ENCODE data around the gene TSPAN14.

The TSPAN14 gene

DNA sequence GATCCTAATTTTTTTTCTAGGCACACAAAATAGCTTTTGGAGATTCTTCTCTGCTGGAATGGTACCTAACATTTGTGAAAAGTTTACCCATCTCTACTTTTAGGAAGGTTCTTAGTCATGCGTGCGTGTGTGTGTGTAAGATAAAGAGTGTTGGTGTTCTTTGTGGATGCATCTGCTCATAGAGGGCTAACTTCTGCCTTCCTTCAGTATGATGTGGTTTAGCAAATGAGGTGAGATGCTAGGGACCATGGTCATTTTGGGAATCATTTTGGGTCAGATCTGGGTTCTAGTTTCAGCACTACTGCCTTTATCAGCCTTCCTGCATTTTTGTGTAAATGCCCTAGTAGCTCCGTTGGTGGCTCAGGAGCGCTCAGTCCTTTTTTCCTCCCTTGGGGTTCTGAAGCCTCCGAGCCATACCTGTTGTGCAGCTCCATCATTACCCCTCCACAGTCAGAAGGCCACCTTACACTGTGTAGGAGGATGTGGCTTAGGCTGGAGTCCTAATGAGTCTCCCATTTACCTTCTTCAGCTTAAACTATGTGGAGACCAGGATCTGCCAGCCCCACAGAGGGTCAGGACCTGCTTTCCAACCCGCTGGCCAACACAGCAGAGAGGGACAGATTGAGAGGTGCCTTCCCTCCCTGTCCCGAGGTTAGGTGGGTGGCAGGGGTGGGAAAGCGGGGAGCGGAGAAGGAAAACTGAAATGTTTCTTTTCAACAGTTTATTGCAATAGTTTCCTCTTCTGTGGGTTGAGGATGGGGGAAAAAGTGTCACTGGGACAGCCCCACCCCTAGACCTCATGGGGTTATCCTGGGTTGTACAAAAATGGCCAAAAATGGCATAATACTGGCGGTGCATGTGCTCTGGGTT is 31.2 kb downstream of the TSPAN14 start:
- DNase-seq, result peak in 1 of 10 donors; percentile 8
- intact Hi-C loops (cut with DNase I), result no loop called here

DNA sequence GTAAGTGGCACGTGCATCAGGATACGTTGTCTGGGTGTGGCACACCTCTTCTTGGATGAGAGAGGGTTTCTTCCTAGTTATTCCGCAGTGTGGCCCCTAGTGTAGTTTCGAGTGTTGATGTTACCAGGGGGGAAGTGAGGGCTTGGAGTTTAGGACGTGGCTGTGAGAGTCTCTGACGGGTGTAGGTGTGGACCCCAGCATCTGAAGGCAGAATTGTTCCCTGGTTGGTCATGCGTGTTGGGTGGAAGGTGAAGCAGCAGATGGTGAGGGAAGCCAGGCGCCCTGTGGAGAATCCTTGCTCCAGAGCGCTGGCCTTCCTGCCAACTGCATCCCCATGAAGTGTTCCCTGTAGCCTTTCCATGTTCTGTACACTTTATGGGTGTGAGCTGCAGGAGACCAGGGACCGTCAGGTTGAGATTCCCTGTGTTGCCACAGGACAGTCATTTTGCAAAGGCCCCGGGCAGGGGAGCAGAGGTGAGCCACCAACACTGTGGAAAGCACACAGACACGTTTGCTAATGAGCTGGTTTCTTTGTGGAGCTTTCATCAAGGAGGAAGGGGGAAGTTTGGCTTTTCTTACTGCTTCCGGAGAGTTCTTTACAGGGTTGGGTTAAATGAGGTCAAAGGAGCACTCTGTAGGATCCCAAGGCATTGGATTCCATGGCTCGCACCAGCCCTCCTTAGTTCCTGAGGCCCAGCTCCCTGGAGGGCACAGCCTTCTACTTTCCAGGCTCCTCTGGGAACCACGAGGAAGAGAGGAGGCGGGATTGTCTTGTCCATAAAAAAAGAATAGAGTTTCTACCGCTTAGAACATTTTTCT is 32.0 kb downstream of the TSPAN14 start:
- intact Hi-C loops (cut with DNase I), result no loop called here
- DNase-seq, result peak in 1 of 10 donors; percentile 29

DNA sequence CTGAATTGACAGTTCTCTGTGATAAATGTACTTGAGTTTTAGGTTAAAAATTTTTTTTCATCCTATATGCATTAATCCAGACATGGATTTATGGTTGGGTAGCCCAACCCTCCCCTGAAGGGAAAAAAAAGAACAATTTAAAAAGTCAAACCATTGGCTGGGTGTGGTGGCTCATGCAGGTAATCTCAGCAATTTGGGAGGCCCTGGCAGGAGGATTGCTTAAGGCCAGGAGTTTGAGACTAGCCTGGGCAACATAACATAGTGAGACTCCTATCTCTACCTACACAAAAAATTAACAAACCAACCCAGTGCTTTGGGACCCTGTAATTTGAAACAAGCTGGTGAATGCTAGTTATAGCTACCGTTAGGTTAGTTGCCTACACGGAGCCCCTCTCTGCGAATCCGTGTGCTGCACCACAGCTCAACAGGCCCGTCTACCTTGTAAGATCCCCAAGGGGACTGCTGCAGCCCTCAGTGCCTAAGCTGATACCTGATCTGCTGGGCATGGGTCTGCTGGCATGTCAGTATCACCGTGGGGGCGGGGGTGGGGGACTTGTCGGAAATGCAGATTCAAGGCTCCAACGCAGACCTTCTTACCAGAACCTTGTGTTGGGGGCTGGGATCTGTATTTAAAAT is 32.8 kb downstream of the TSPAN14 start:
- DNase-seq, result peak in 1 of 10 donors; percentile 5
- intact Hi-C loops (cut with DNase I), result no loop called here

DNA sequence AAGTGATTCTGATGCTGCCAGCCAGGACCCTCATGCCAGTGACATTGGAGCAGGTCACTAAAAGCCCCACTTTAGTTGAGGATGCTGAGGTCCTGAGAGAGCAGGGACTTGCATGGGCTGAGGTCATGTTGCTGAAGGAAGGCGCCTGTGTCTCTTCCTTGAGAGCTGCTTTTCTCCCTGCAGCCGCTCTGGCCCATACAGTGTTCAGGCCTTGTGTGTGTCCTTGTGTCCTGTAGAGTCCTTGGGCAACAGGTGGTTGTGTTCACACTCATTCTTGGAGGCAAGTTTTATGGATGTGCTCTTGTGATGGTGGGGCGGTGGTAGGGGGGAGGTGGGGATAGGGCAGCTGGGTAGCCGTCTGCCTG is 33.3 kb downstream of the TSPAN14 start:
- DNase-seq, result peak in 1 of 10 donors; percentile 44
- intact Hi-C loops (cut with DNase I), result no loop called here

DNA sequence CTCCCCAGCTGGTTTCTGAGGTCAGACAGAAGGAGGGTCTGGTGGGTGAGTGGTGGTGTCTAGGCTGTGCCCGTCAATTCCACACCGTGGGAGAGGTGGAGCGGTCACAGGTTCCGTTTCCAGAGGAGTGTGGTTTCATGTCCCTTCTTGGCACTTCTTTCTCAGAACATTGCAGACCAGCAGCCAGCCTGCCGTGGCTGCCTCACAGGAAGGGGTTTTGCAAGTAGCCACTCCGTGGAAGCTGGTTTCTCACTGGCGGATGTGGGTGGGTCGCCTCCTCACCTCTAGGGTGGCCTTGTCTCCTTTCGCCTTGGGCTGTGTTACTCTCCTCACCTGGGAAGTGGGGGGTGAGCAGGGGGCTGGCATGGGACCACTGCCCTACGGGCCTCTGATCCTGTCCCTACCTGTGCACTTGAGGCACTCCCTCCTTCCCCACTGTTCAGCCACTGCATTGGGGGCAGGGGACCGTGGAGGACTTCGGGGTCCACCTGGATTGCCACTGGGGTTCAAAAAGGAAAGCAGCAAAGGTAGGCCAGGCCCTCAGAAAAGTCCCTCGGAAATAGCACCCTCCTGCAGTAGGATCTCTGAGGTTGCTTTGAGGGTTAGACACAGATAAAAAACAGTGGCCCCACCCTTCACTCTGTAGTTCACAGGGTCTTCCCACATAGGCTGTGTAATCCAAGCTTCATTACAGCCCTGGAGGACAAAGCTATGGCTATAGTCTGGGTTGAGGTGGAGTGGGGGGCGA is 33.9 kb downstream of the TSPAN14 start:
- DNase-seq, result peak in 1 of 10 donors; percentile 88
- intact Hi-C loops (cut with DNase I), result no loop called here

DNA sequence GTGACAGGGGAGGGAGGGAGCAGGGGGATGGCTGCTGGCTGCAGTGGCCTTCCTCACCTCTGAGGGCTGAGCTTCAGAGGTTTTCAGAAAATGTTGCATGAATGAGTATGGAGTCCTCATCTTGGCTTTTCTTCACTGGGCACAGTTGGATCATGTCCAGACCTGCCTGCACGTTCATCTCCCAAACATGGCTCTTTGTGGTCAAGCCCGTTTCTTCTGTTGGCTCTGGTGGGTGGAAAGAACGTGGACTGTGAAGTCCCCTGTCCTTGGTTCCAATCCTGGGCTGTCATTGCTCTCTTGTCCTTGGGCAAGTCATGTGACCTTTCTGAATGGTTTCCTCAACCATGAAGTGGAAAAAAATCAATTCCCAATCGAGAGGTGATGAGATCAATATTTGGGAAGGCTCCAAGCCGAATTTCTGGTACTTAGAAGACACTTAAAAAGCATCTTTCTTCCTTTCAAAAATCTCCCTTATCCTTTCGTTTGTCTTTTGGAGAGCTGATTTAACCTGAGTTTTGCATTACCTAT is 34.5 kb downstream of the TSPAN14 start:
- DNase-seq, result peak in 1 of 10 donors; percentile 63
- intact Hi-C loops (cut with DNase I), result no loop called here

DNA sequence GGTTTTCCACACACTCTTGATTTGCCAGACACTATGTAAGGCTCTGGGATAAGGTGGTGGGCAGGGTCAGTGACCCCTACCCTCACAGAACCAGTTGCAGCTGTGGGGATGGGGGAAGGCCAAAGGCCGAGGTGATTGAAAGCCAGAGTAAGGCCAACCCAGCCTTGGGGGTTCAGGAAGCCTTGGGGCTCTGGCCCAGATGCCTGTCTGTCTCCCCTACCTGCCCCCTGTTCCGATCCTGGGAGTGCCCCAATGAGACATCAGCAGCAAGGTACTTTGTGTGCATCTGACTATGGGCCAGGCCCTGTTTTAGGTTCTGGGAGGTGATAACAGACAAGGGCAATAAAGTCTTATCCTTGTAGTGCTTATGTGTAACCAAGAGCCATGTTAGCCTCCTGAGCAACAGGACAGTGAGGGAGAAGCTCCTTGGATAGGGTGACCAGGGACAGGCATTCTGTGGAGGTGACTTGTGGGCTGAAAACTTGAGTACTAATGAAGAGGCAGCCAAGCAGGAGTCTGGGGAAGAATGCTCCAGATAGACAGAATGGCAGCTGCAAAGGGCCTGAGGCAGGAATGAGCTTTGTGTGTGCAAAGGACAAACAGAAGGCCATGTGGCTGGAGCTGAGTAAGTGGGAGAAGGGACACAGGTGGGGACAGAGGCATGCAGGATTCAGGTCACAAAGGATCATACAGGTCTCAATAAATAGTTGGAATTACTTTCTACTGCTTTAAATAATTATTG is 35.4 kb downstream of the TSPAN14 start:
- peak in 1 of 10 donors; percentile 31 for DNase-seq
- intact Hi-C loops (cut with DNase I), result no loop called here

DNA sequence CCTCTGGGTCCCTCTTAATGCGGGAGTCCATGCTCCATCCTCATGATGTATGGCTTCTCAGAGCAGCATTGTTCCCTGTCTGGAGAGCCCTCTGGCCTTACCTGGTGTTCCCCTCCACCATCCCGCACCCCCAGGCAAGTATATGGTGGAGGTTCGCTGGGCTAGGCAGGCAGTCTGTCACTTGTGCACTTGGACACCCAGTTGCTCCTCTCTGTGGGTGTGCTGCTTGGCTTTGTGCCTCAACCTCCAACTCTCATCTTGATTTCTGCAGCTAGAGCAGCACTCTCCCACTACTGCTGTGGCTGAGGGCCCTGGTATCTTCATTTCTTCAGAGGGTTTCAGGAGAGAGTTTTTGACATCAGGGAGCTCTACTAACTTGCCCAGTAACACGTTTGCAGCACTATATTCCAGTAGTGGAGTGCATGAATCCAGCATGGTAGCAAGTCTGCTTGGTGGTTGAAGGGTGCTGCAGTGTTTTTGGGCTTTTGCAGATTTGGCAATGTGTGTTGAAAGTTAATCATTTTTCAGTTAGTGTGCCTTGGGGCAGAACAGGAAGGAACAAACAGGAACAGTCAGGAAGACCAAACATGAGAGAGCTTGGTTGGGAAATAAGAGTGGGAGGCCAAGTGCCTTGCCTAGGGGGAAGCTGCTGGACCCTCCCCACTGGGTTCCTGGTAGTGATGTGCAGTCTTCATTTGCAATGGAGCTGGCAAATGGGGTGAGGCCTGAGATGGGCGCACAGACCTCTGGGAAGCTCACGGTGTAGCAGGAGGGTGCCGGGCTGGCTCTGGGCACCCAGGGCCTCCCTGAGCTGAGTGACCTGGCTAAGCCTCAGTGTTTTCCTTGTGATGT is 37.4 kb downstream of the TSPAN14 start:
- DNase-seq, result peak in 2 of 10 donors; percentile 45 to 89
- intact Hi-C loops (cut with DNase I), result no loop called here

DNA sequence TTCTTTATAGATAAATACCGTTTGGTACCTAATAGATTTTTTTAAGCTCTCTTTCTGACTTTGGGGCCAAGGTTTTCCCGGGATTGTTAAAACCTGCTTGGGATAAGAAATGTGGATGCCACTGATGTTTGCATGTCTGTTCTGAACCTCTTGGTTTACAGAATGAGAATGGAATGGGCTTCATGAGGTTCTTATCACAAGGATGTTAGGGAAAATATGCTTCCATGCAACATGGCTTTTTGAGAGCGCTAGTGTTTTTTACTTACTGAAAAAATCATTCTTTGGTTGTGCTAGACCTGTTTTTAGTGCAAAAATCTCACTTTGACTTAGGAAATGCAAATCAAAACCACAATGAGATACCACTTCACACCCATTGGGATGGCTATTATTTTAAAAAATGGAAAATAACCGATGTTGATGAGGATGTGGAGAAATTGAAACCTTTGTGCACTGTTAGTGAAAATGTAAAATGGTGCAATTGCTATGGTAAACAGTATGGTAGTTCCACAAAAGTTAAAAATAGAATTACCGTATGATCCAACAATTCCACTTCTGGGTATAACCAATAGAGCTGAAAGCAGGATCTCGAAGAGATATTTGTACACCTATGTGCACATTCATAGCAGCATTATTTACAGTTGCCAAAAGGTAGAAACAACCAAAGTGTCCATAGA is 38.9 kb downstream of the TSPAN14 start:
- intact Hi-C loops (cut with DNase I), result no loop called here
- peak in 1 of 10 donors; percentile 13 for DNase-seq

DNA sequence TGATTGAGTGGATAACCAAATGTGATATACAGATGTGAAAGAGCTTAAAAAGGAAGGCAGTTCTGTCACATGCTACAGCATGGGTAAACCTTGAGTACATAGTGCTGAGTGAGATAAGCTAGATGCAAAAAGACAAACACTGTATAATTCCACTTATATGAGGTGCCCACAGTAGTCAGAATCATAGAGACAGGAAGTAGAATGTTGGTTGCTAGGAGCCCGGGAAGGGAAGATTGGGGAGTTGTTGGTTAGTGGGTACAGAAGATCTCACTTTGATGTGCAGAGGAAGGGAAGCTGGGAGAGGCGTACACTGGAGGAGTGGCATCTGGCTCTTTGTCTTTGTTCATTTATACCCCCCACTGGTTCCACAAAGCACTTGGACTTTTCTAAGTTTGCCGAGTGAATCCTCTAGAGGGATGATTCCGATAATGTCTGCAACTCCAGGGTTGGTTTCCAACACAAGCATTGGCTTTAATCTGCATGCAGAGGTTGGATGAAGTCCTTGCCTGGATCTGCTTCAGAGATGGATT is 39.5 kb downstream of the TSPAN14 start:
- peak in 1 of 10 donors; percentile 52 for DNase-seq
- intact Hi-C loops (cut with DNase I), result no loop called here

DNA sequence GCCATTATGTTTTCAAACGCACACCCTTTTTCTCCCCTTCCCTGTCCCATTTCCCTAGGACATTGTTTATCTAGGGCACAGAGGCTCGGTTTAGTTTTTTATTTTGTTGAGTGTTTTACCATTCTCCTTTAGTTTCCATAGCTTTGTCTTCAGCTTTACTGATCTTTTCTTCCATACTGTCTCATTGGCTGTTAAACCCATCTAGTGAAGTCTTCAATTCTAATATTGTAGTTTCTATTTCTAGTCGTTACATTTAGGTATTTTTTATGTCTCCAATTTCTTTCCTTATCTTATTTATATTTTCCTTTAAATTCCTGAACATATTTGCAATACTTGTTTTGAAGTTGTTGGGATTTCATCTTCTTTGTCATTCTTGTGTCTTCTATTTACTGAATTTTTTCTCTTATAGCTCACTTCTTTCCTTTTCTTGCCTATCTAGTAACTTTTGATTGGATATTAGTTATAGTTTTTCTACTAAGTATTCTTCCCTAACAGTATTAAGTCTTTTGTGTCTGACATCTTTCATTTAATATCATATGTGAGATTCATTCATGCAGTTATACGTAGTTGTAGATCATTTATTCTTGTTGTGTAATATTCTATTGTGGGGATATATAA is 42.6 kb downstream of the TSPAN14 start:
- intact Hi-C loops (cut with DNase I), result no loop called here
- no peak for DNase-seq

DNA sequence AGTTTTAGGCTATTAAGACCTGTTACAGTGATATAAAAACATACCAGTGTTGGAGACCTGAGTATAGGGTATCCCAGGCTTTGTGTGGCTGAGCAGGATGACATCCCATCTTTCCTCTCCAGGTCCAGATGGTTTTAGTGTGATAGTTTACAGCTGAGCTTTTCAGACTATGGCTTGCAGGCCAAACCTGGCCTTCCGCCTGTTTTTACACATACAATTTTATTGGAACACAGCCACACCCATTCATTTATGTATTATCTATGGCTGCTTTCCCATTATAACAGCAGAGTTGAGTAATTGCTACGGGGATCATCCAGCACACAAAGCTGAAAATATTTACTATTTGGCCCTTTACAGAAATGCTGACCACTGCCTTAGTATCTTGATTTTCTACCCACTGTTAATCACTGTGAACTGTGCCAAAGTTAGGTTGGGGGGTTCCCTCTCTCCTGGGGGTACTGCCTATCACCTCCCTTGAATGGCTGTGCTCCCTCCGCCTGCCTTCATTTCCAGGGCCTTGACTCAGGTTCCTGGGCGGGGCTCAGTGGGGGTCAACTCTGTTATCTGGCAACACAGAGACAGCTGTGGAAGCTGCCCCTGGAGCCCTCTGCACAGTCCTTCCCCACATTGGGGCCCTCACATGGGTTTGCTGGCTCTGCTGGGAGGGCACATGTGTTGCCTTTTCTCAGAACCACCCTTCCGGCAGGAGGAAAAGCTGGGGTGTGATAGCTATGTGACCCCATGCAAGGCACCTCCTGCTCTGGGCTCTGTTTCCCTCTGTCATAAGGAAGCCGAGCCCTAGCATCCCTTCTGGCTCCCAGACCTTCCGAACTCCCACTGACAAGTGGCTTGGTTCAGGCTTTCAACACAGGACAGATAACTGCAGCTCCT is 43.3 kb downstream of the TSPAN14 start:
- peak in 1 of 10 donors; percentile 73 for DNase-seq
- intact Hi-C loops (cut with DNase I), result no loop called here

DNA sequence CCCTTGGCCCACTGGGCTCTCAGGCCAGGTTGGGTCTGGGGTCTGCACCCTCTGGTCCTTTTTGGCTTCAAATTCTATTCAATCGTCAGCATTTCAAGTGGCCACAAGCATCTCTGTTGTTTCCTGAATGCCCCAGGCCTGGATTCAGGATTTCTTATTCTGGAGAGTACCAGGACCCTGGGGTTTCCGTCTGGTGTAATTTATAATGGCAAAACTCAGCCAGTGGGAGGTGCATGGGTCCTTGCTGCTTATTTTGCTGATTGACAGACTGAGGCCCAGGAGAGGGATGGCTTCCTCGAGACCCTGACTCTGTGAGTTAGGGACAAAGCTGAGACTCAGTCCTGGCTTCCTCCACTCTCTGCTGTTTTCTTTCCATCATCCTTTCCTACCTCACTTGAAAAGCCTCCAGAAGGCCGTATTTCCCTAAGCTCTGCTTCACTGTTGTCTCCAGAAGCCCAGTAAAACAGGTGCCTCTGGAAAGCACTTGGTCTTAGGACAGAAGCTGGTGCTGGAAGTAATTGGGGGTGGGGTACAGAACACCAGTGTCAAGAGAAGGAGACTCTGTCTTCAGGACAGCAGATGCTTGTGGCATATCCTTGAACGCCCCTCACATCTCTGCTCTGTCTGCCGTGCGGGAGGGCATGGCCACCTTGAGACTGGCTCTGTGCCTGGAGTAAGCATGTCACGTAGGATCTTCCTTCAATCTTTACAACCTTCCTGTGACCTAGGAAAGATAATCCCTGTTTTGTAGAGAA is 44.1 kb downstream of the TSPAN14 start:
- no peak for DNase-seq
- intact Hi-C loops (cut with DNase I), result no loop called here

DNA sequence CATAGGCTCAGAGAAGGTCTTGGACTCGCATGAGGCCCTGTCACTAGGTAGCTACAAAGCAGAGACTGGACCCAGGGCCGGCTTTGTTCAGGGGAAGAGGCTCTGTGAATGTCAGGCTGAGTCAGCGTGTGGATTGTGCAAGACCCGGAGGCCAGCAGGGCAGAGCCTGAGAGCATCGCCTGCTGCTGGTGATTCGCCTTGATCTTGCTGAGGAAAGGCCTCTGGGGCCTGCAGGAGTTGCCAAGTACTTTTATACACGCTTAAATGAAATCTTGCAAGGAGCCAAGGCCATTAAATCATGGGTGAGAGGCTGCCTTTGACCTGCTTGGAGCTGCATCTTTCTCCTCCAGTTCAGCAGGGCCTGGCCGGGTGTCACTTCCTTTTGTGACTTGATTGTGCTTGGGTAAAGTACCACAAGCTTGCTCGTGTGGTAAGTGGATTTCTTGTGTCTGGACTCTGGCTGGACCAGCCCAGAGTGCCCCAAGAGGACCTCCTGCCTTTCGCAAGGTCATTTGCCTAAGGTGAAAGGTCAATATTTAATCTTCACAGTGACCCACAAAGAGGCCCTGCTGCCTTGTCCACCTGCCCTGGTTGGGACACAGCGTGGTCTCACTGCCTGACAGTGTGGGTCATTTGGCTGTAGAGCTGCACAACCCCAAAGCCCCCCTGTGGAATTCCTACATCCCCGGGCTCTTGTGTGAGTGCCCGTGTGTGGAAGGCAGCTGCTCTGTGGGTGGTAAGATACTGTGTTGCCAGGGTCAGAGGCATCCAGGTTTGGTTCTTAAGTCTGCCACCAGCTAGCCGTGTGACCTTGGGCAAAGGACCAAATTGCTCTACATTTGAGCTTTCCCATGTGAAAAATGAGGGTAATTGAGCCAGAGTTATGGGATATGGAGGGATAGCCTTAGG is 45.0 kb downstream of the TSPAN14 start:
- intact Hi-C loops (cut with DNase I), result no loop called here
- peak in 8 of 10 donors; percentile 35 to 92 (median 62) for DNase-seq

Data from posterior cingulate gyrus (tissue), 11 donors.